H1 (cell line): ENCODE results near the gene CXXC5. TPM values are rescaled to one million over a fixed set of nuclear protein-coding genes. Genes with fewer than 3 reads are reported as not detected.

Source experiments
- CTCF ChIA-PET: fragments of 300-600 bp; sonication (Branson Sonifier 250); formaldehyde crosslinking; loops from one replicate; lab custom pipeline; 2021; ENCODE audit not compliant: partially characterized antibody; lab: Charles Lee
- POLR2A ChIA-PET: fragments of 300-600 bp; sonication (Branson Sonifier 250); formaldehyde crosslinking; loops from one replicate; lab custom pipeline; 2021; ENCODE audit warnings: inconsistent platforms; ENCODE audit not compliant: partially characterized antibody; lab: Charles Lee
- DNase-seq, 2 experiments: peaks; one replicate each; pipeline versions ENCODE4 v3.0.0 to v3.0.0-alpha.2; 2010 to 2022; ENCODE audit warnings: low spot score in 2 of 2, low read depth in 1 of 2, mixed read lengths in 1 of 2
- FAIRE-seq: peaks from 2 replicates; lab custom pipeline; 2011; peaks lifted over from hg19 to GRCh38; lab: Jason Lieb, UNC
- H2AFZ ChIP-seq: 2 replicates; pipeline ENCODE4 v1.8.1; 2012; ENCODE audit warnings: low read length, inconsistent platforms
- H2AK5ac ChIP-seq: 2 replicates; pipeline ENCODE4 v1.6.1; 2013; ENCODE audit warnings: low read depth, low read length
- H2BK120ac ChIP-seq: replicated peaks from 2 replicates; pipeline ENCODE3; 2013; ENCODE audit warnings: low read depth, low read length, inconsistent platforms
- H2BK12ac ChIP-seq: 2 replicates; pipeline ENCODE4 v1.6.1; 2013; ENCODE audit warnings: low read depth, low read length
- H2BK15ac ChIP-seq: 2 replicates; pipeline ENCODE4 v1.6.1; 2013; ENCODE audit warnings: low read length
- H2BK20ac ChIP-seq: 2 replicates; pipeline ENCODE4 v1.6.1; 2013; ENCODE audit warnings: low read length
- H2BK5ac ChIP-seq: 2 replicates; pipeline ENCODE4 v1.6.1; 2013; ENCODE audit warnings: low read depth, low read length
- H3K14ac ChIP-seq: 2 replicates; pipeline ENCODE4 v1.6.1; 2013; ENCODE audit warnings: inconsistent platforms; ENCODE audit not compliant: insufficient read length
- H3K18ac ChIP-seq: 2 replicates; pipeline ENCODE4 v1.6.1; 2013; ENCODE audit warnings: low read length; ENCODE audit errors: extremely low read depth
- H3K23ac ChIP-seq: 2 replicates; pipeline ENCODE4 v1.6.1; 2013; ENCODE audit warnings: inconsistent platforms; ENCODE audit not compliant: insufficient read length
- H3K23me2 ChIP-seq: 2 replicates; pipeline ENCODE4 v1.6.1; 2013; ENCODE audit warnings: low read depth, low read length
- H3K27ac ChIP-seq: 2 replicates; pipeline ENCODE4 v1.6.1; 2011; ENCODE audit warnings: low read depth, low read length, inconsistent platforms
- H3K27me3 ChIP-seq, 4 experiments: replicated peaks in 1 of 4; 1 replicate in 1 of 4; 2 replicates in 3 of 4; pipeline versions ENCODE4 v1.6.1 to v1.8.1; 2011 to 2013; ENCODE audit warnings: low read length in 3 of 4, mild to moderate bottlenecking in 3 of 4, inconsistent platforms in 2 of 4, mixed read lengths in 2 of 4, moderate library complexity in 1 of 4; ENCODE audit not compliant: control insufficient read depth in 3 of 4, insufficient read depth in 3 of 4; ENCODE audit errors: extremely low read depth in 1 of 4
- H3K36me3 ChIP-seq, 4 experiments: 2 replicates each; pipeline versions ENCODE4 v1.6.1 to v1.8.1; 2011 to 2013; ENCODE audit warnings: mild to moderate bottlenecking in 4 of 4, low read length in 3 of 4, moderate library complexity in 2 of 4, control low read depth in 1 of 4, inconsistent platforms in 1 of 4; ENCODE audit not compliant: insufficient read depth in 4 of 4, control insufficient read depth in 2 of 4
- H3K4ac ChIP-seq: replicated peaks from 2 replicates; pipeline ENCODE3; 2013; ENCODE audit warnings: low read length, low read depth, mixed read lengths, inconsistent platforms; ENCODE audit not compliant: insufficient read length
- H3K4me1 ChIP-seq, 4 experiments: replicated peaks in 1 of 4; 1 replicate in 1 of 4; 2 replicates in 3 of 4; pipeline versions ENCODE4 v1.6.1 to v1.8.1; 2011 to 2013; ENCODE audit warnings: low read length in 3 of 4, inconsistent platforms in 2 of 4, mixed read lengths in 1 of 4; ENCODE audit not compliant: insufficient read depth in 4 of 4, control insufficient read depth in 3 of 4
- H3K4me2 ChIP-seq, 2 experiments: 2 replicates each; pipeline versions ENCODE4 v1.6.1 to v1.8.1; 2011 to 2013; ENCODE audit warnings: low read depth in 2 of 2, low read length in 2 of 2, control low read depth in 1 of 2, inconsistent platforms in 1 of 2, mild to moderate bottlenecking in 1 of 2; ENCODE audit not compliant: insufficient read depth in 1 of 2
- H3K4me3 ChIP-seq, 4 experiments: fragments of 200-600, 300-600 bp in 1 of 4; sonication (generic), shearing (Covaris generic), sonication (Bioruptor Twin) in 1 of 4; 2 replicates each; pipeline versions ENCODE4 v1.5.1 to v1.8.1; 2011 to 2016; ENCODE audit warnings: low read length in 4 of 4, low read depth in 3 of 4, control low read depth in 2 of 4, inconsistent platforms in 2 of 4, mild to moderate bottlenecking in 2 of 4, mixed read lengths in 1 of 4, moderate library complexity in 1 of 4; ENCODE audit not compliant: insufficient read depth in 2 of 4; ENCODE audit errors: extremely low read depth in 1 of 4
- H3K56ac ChIP-seq: replicated peaks from 2 replicates; pipeline ENCODE3; 2013; ENCODE audit warnings: low read depth, mild to moderate bottlenecking, mixed read lengths, low read length, inconsistent platforms; ENCODE audit not compliant: insufficient read length
- H3K79me1 ChIP-seq: 2 replicates; pipeline ENCODE4 v1.6.1; 2013; ENCODE audit warnings: low read depth, low read length, control low read depth
- H3K79me2 ChIP-seq, 2 experiments: 2 replicates each; pipeline versions ENCODE4 v1.6.1 to v1.8.1; 2012 to 2013; ENCODE audit warnings: low read length in 2 of 2, mild to moderate bottlenecking in 2 of 2, inconsistent platforms in 1 of 2; ENCODE audit not compliant: insufficient read depth in 2 of 2, control insufficient read depth in 1 of 2
- H3K9ac ChIP-seq, 4 experiments: replicated peaks in 1 of 4; 1 replicate in 1 of 4; 2 replicates in 3 of 4; pipeline versions ENCODE4 v1.6.1 to v1.8.1; 2011 to 2013; ENCODE audit warnings: low read depth in 3 of 4, low read length in 3 of 4, control low read depth in 2 of 4, mild to moderate bottlenecking in 2 of 4, moderate library complexity in 2 of 4, inconsistent platforms in 1 of 4; ENCODE audit errors: extremely low read depth in 1 of 4
- H3K9me3 ChIP-seq, 2 experiments: 2 replicates each; pipeline versions ENCODE4 v1.6.1 to v1.8.1; 2012 to 2013; ENCODE audit warnings: mild to moderate bottlenecking in 2 of 2, moderate library complexity in 2 of 2, control low read depth in 1 of 2, inconsistent platforms in 1 of 2, low read depth in 1 of 2, low read length in 1 of 2, mixed read lengths in 1 of 2; ENCODE audit not compliant: insufficient read depth in 2 of 2
- H4K20me1 ChIP-seq, 2 experiments: replicated peaks in 1 of 2; 2 replicates each; pipeline versions ENCODE3 to v1.8.1; 2011 to 2013; ENCODE audit warnings: inconsistent platforms in 2 of 2, low read length in 2 of 2, mild to moderate bottlenecking in 1 of 2; ENCODE audit not compliant: insufficient read depth in 2 of 2, control insufficient read depth in 1 of 2
- H4K5ac ChIP-seq: 2 replicates; pipeline ENCODE4 v1.6.1; 2013; ENCODE audit warnings: low read length, low read depth, mixed read lengths, inconsistent platforms; ENCODE audit not compliant: insufficient read length
- H4K8ac ChIP-seq: 2 replicates; pipeline ENCODE4 v1.8.0; 2013; ENCODE audit warnings: mild to moderate bottlenecking, moderate library complexity, low read length, inconsistent platforms; ENCODE audit not compliant: insufficient read depth; ENCODE audit errors: extremely low read depth
- H4K91ac ChIP-seq: replicated peaks from 2 replicates; pipeline ENCODE3; 2013; ENCODE audit warnings: low read length, mixed read lengths, inconsistent platforms; ENCODE audit not compliant: insufficient read length
- EGR1 ChIP-seq: IDR thresholded peaks from 2 replicates; pipeline ENCODE4 v1.6.1; 2011; ENCODE audit warnings: low read depth, low read length, borderline replicate concordance
- WGBS, 2 experiments: shearing (Covaris generic) in 1 of 2; methylation state at CpG; one replicate each; pipeline versions ENCODE4 v1.1.6 to v1.1.7; 2013 to 2015; ENCODE audit warnings: low lambda C conversion rate in 2 of 2, mixed read lengths in 2 of 2, inconsistent platforms in 1 of 2, low coverage in 1 of 2, missing lambda C conversion rate in 1 of 2; ENCODE audit not compliant: insufficient replicate concordance in 2 of 2, insufficient coverage in 1 of 2, insufficient read length in 1 of 2; ENCODE audit errors: extremely low coverage in 1 of 2, missing lambda C conversion rate in 1 of 2; 5-methylcytosine and 5-hydroxymethylcytosine counted together
- polyA plus RNA-seq, 7 experiments: library from polyadenylated mRNA; depleted of rRNA in 3 of 7; stranded (reverse) in 5 of 7; unstranded in 2 of 7; fragments of >200 nt in 5 of 7; fragments of 200-250 nt in 2 of 7; gene quantifications; 1 replicate in 5 of 7; 2 replicates in 1 of 7; 4 replicates in 1 of 7; pipeline versions ENCODE4 v1.2.1 to v1.2.3, GENCODE V29; 2011 to 2013; ENCODE audit warnings: missing spikeins in 2 of 7, mixed read lengths in 2 of 7
- total RNA-seq: library from RNA; stranded (reverse); fragmentation: NEBNext Ultra II Directional; extraction: Animal tissue kit (Norgen Biotek cat#: 25700); gene quantifications from 2 replicates; pipeline ENCODE4 v1.2.1, GENCODE V29; 2021
- TF ChIP-seq, protein P1 (sequence below), 3 experiments: IDR thresholded peaks; 1 replicate in 2 of 3; 2 replicates in 1 of 3; pipeline versions ENCODE4 v1.5.1 to v1.6.1; 2011; ENCODE audit warnings: low read length in 3 of 3, mild to moderate bottlenecking in 3 of 3, inconsistent platforms in 2 of 3, low read depth in 1 of 3, moderate library complexity in 1 of 3; ENCODE audit not compliant: insufficient read depth in 1 of 3; ENCODE audit errors: control extremely low read depth in 1 of 3

CXXC5 gene
- total and polyA plus RNA-seq, 2 of the 8 experiments (the other 6 are each of a cell fraction or from before 2014, with no cell fraction given) = 61.4 to 74.0 TPM

DNA sequence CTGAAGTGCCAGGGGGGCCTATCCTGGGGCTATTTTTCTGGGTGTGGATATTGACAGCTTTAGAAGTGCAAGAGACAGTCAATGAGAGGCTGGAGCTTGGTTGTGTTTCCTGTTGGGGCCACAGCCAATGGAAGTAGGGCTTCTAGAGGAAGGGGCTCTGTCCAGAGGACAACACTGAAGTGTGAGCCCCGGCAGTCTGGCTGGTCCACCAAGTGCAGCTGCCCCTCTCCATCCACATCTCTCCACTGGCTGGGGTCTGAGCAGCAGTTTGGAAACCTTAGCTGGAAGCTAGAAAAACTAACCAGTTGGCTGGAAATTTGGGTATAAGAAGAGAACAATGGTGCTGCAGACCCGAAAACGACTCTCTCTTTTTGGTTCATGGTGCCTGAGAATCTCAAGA lies 83.1 kb downstream of the CXXC5 start:
- Histone ChIP-seq H2BK20ac (no peak overlapping the region; the same call in 1 of the 2 replicates), H4K5ac (no peak overlapping the region), H3K4ac (no peak overlapping the region), H3K27me3 (no peaks in the 10 kb centered on the region), H3K23ac (no peak overlapping the region), H3K4me1 (peaks cover 0 to 16% (median 4%) of the 10 kb centered on the region in 4 experiments; a peak in 6 of 7 replicates), H4K91ac (no peak overlapping the region), H4K8ac (no peak overlapping the region), H2BK5ac (no peak overlapping the region), H2BK120ac (no peak overlapping the region), H3K79me2 (no peaks in the 10 kb centered on the region), H3K23me2 (no peaks in the 10 kb centered on the region), H2BK12ac (no peak overlapping the region), H3K14ac (no peak overlapping the region), H3K4me3 (no peak overlapping the region), H3K18ac (no peak overlapping the region), H3K56ac (no peak overlapping the region), H4K20me1 (no peaks in the 10 kb centered on the region), H2AFZ (no peak overlapping the region), H2BK15ac (no peak overlapping the region), H2AK5ac (no peak overlapping the region), H3K4me2 (no peak overlapping the region), H3K9ac (no peak overlapping the region), H3K79me1 (no peaks in the 10 kb centered on the region), H3K36me3 (no peaks in the 10 kb centered on the region), H3K27ac (no peak overlapping the region), H3K9me3 (no peaks in the 10 kb centered on the region)
- FAIRE-seq (no peak), DNase-seq (no peak)
- WGBS, 2 experiments = 88% methylated on average over 3 of the region's 3 CpGs; no CpG with 5 or more reads in 1 of the 2 experiments
- TF ChIP-seq, protein P1, sequence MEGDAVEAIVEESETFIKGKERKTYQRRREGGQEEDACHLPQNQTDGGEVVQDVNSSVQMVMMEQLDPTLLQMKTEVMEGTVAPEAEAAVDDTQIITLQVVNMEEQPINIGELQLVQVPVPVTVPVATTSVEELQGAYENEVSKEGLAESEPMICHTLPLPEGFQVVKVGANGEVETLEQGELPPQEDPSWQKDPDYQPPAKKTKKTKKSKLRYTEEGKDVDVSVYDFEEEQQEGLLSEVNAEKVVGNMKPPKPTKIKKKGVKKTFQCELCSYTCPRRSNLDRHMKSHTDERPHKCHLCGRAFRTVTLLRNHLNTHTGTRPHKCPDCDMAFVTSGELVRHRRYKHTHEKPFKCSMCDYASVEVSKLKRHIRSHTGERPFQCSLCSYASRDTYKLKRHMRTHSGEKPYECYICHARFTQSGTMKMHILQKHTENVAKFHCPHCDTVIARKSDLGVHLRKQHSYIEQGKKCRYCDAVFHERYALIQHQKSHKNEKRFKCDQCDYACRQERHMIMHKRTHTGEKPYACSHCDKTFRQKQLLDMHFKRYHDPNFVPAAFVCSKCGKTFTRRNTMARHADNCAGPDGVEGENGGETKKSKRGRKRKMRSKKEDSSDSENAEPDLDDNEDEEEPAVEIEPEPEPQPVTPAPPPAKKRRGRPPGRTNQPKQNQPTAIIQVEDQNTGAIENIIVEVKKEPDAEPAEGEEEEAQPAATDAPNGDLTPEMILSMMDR (IDR thresholded peaks at IDR 0.05; ENCODE audit: control extremely low read depth in 1 of 3, insufficient read depth in 1 of 3, low read depth in 1 of 3, low read length in 3 of 3) = no peak
- no peak for TF ChIP-seq EGR1
- ChIA-PET POLR2A (interaction anchor here (2.0 to 2.4 kb wide), 4 partner anchors 9 to 38 kb away, joined by 4 to 9 read pairs (median 8); no protein-coding TSS in a partner anchor), CTCF (interaction anchor here (0.8 to 4.3 kb wide), 12 partner anchors 9 to 99 kb away, joined by 3 to 25 read pairs (median 4); no protein-coding TSS in a partner anchor)
